H1 (cell line): Measurements from ENCODE around the gene HAPLN3. TPM values are rescaled to one million over a fixed set of nuclear protein-coding genes. Genes with fewer than 3 reads are reported as not detected.

Source experiments
- POLR2AphosphoS5 ChIP-seq: IDR thresholded peaks from 2 replicates; pipeline ENCODE4 v1.6.1; 2011; ENCODE audit warnings: low read depth, low read length
- polyA plus RNA-seq, 7 experiments: library from polyadenylated mRNA; depleted of rRNA in 3 of 7; stranded (reverse) in 5 of 7; unstranded in 2 of 7; fragments of >200 nt in 5 of 7; fragments of 200-250 nt in 2 of 7; gene quantifications; 1 replicate in 5 of 7; 2 replicates in 1 of 7; 4 replicates in 1 of 7; pipeline versions ENCODE4 v1.2.1 to v1.2.3, GENCODE V29; 2011 to 2013; ENCODE audit warnings: missing spikeins in 2 of 7, mixed read lengths in 2 of 7
- total RNA-seq: library from RNA; stranded (reverse); fragmentation: NEBNext Ultra II Directional; extraction: Animal tissue kit (Norgen Biotek cat#: 25700); gene quantifications from 2 replicates; pipeline ENCODE4 v1.2.1, GENCODE V29; 2021
- TF ChIP-seq, protein P1 (sequence below): IDR thresholded peaks from 2 replicates; pipeline ENCODE4 v1.6.1; 2012; ENCODE audit warnings: low read length, inconsistent platforms

Gene HAPLN3
- total and polyA plus RNA-seq, 2 of the 8 experiments (the other 6 are each of a cell fraction or from before 2014, with no cell fraction given) = 76.2 to 79.7 TPM

- TF ChIP-seq, protein P1, sequence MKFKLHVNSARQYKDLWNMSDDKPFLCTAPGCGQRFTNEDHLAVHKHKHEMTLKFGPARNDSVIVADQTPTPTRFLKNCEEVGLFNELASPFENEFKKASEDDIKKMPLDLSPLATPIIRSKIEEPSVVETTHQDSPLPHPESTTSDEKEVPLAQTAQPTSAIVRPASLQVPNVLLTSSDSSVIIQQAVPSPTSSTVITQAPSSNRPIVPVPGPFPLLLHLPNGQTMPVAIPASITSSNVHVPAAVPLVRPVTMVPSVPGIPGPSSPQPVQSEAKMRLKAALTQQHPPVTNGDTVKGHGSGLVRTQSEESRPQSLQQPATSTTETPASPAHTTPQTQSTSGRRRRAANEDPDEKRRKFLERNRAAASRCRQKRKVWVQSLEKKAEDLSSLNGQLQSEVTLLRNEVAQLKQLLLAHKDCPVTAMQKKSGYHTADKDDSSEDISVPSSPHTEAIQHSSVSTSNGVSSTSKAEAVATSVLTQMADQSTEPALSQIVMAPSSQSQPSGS = no peak
- TF ChIP-seq POLR2AphosphoS5 = no peak
These were observed 52.0 kb downstream of the HAPLN3 start (continued) for GRCh38 chr15:88843334-88843733.
